ENCODE data around the gene THSD7B.

Gene THSD7B

GRCh38 chr2:137179542-137179941 is 414.2 kb downstream of the THSD7B start:
- Histone ChIP-seq H3K27ac (ENCODE audit: low read depth, low read length) (no peak overlapping the region), H3K9ac (ENCODE audit: low read depth, low read length) (no peak overlapping the region)

GRCh38 chr2:137180012-137180411 is 414.7 kb downstream of the THSD7B start:
- H3K9me3 ChIP-seq (ENCODE audit: insufficient read depth, low read depth, low read length), result no peaks in the 10 kb centered on the region
- WGBS, result 90% methylated on average over 2 of the region's 2 CpGs
- H3K4me3 ChIP-seq (ENCODE audit: low read length), result no peak overlapping the region
- H3K9ac ChIP-seq (ENCODE audit: low read depth, low read length), result no peak overlapping the region
- no peaks in the 10 kb centered on the region for H3K27me3 ChIP-seq (ENCODE audit: insufficient read depth, low read length)
- peaks cover 13% of the 10 kb centered on the region for H3K4me1 ChIP-seq (ENCODE audit: insufficient read depth, low read length)
- no peak overlapping the region for H3K27ac ChIP-seq (ENCODE audit: low read depth, low read length)
- H3K36me3 ChIP-seq (ENCODE audit: insufficient read depth, low read length), result no peaks in the 10 kb centered on the region

More at GRCh38 chr2:137179542-137179941, 414.2 kb downstream of the THSD7B start:
- H3K27me3 ChIP-seq (ENCODE audit: insufficient read depth, low read length), result no peaks in the 10 kb centered on the region
- no peaks in the 10 kb centered on the region for H3K36me3 ChIP-seq (ENCODE audit: insufficient read depth, low read length)
- no peak overlapping the region for H3K4me3 ChIP-seq (ENCODE audit: low read length)
- no peaks in the 10 kb centered on the region for H3K9me3 ChIP-seq (ENCODE audit: insufficient read depth, low read depth, low read length)
- peaks cover 13% of the 10 kb centered on the region for H3K4me1 ChIP-seq (ENCODE audit: insufficient read depth, low read length)

- Histone ChIP-seq H3K4me3 (ENCODE audit: low read length) (no peak overlapping the region), H3K9me3 (ENCODE audit: insufficient read depth, low read depth, low read length) (peaks cover 3% of the 10 kb centered on the region; the same call in 1 of the 2 replicates), H3K36me3 (ENCODE audit: insufficient read depth, low read length) (no peaks in the 10 kb centered on the region), H3K27ac (ENCODE audit: low read depth, low read length) (no peak overlapping the region), H3K4me1 (ENCODE audit: insufficient read depth, low read length) (peaks cover 13% of the 10 kb centered on the region), H3K9ac (ENCODE audit: low read depth, low read length) (no peak overlapping the region), H3K27me3 (ENCODE audit: insufficient read depth, low read length) (no peaks in the 10 kb centered on the region)
- WGBS, result 85% methylated on average over 1 of the region's 1 CpG
These were observed 416.0 kb downstream of the THSD7B start for GRCh38 chr2:137181370-137181769.

GRCh38 chr2:137182071-137182470 is 416.7 kb downstream of the THSD7B start:
- Histone ChIP-seq H3K4me3 (ENCODE audit: low read length) (no peak overlapping the region), H3K4me1 (ENCODE audit: insufficient read depth, low read length) (peaks cover 13% of the 10 kb centered on the region), H3K27ac (ENCODE audit: low read depth, low read length) (no peak overlapping the region), H3K36me3 (ENCODE audit: insufficient read depth, low read length) (no peaks in the 10 kb centered on the region), H3K9me3 (ENCODE audit: insufficient read depth, low read depth, low read length) (peaks cover 3% of the 10 kb centered on the region; the same call in 1 of the 2 replicates), H3K27me3 (ENCODE audit: insufficient read depth, low read length) (no peaks in the 10 kb centered on the region), H3K9ac (ENCODE audit: low read depth, low read length) (no peak overlapping the region)
- 100% methylated on average over 3 of the region's 3 CpGs for WGBS

GRCh38 chr2:137183206-137183898 is 418.0 kb downstream of the THSD7B start:
- 91% methylated on average over 1 of the region's 3 CpGs for WGBS
- no peaks in the 10 kb centered on the region for H3K27me3 ChIP-seq (ENCODE audit: insufficient read depth, low read length)
- no peaks in the 10 kb centered on the region for H3K36me3 ChIP-seq (ENCODE audit: insufficient read depth, low read length)
- H3K9ac ChIP-seq (ENCODE audit: low read depth, low read length), result no peak overlapping the region
- peaks cover 3% of the 10 kb centered on the region; the same call in 1 of the 2 replicates for H3K9me3 ChIP-seq (ENCODE audit: insufficient read depth, low read depth, low read length)
- peaks cover 11% of the 10 kb centered on the region for H3K4me1 ChIP-seq (ENCODE audit: insufficient read depth, low read length)
- H3K27ac ChIP-seq (ENCODE audit: low read depth, low read length), result no peak overlapping the region
- no peak overlapping the region for H3K4me3 ChIP-seq (ENCODE audit: low read length)

GRCh38 chr2:137185378-137186078 is 420.2 kb downstream of the THSD7B start:
- Histone ChIP-seq H3K4me3 (ENCODE audit: low read length) (no peak overlapping the region), H3K9me3 (ENCODE audit: insufficient read depth, low read depth, low read length) (peaks cover 3% of the 10 kb centered on the region; the same call in 1 of the 2 replicates), H3K27me3 (ENCODE audit: insufficient read depth, low read length) (no peaks in the 10 kb centered on the region), H3K9ac (ENCODE audit: low read depth, low read length) (no peak overlapping the region), H3K4me1 (ENCODE audit: insufficient read depth, low read length) (no peaks in the 10 kb centered on the region), H3K27ac (ENCODE audit: low read depth, low read length) (no peak overlapping the region), H3K36me3 (ENCODE audit: insufficient read depth, low read length) (no peaks in the 10 kb centered on the region)
- WGBS, result 96% methylated on average over 3 of the region's 3 CpGs

- H3K27me3 ChIP-seq (ENCODE audit: insufficient read depth, low read length), result no peaks in the 10 kb centered on the region; the same call in 1 of the 2 replicates
- H3K4me1 ChIP-seq (ENCODE audit: insufficient read depth, low read length), result no peaks in the 10 kb centered on the region
- WGBS, result 94% methylated on average over 2 of the region's 2 CpGs
- H3K36me3 ChIP-seq (ENCODE audit: insufficient read depth, low read length), result no peaks in the 10 kb centered on the region
- no peak overlapping the region for H3K27ac ChIP-seq (ENCODE audit: low read depth, low read length)
- peaks cover 3% of the 10 kb centered on the region; the same call in 1 of the 2 replicates for H3K9me3 ChIP-seq (ENCODE audit: insufficient read depth, low read depth, low read length)
- H3K9ac ChIP-seq (ENCODE audit: low read depth, low read length), result no peak overlapping the region
- no peak overlapping the region for H3K4me3 ChIP-seq (ENCODE audit: low read length)
These were observed 421.9 kb downstream of the THSD7B start for GRCh38 chr2:137187216-137187615.

GRCh38 chr2:137190411-137191195 is 425.3 kb downstream of the THSD7B start:
- H3K36me3 ChIP-seq (ENCODE audit: insufficient read depth, low read length), result no peaks in the 10 kb centered on the region
- H3K4me3 ChIP-seq (ENCODE audit: low read length), result no peak overlapping the region
- no peaks in the 10 kb centered on the region for H3K9me3 ChIP-seq (ENCODE audit: insufficient read depth, low read depth, low read length)
- no peak overlapping the region for H3K27ac ChIP-seq (ENCODE audit: low read depth, low read length)
- peaks cover 4% of the 10 kb centered on the region; the same call in 1 of the 2 replicates for H3K27me3 ChIP-seq (ENCODE audit: insufficient read depth, low read length)
- 82% methylated on average over 13 of the region's 13 CpGs for WGBS
- H3K9ac ChIP-seq (ENCODE audit: low read depth, low read length), result no peak overlapping the region
- H3K4me1 ChIP-seq (ENCODE audit: insufficient read depth, low read length), result peaks cover 10% of the 10 kb centered on the region

GRCh38 chr2:137192366-137193310 is 427.3 kb downstream of the THSD7B start:
- no peaks in the 10 kb centered on the region for H3K36me3 ChIP-seq (ENCODE audit: insufficient read depth, low read length)
- peaks cover 10% of the 10 kb centered on the region for H3K4me1 ChIP-seq (ENCODE audit: insufficient read depth, low read length)
- H3K9ac ChIP-seq (ENCODE audit: low read depth, low read length), result no peak overlapping the region
- H3K27ac ChIP-seq (ENCODE audit: low read depth, low read length), result no peak overlapping the region
- H3K27me3 ChIP-seq (ENCODE audit: insufficient read depth, low read length), result peaks cover 4% of the 10 kb centered on the region; the same call in 1 of the 2 replicates
- WGBS, result 80% methylated on average over 6 of the region's 6 CpGs
- no peak overlapping the region for H3K4me3 ChIP-seq (ENCODE audit: low read length)
- no peaks in the 10 kb centered on the region for H3K9me3 ChIP-seq (ENCODE audit: insufficient read depth, low read depth, low read length)

GRCh38 chr2:137193401-137193800 is 428.1 kb downstream of the THSD7B start:
- 92% methylated on average over 3 of the region's 3 CpGs for WGBS

More at GRCh38 chr2:137193401-137193800, 428.1 kb downstream of the THSD7B start:
- Histone ChIP-seq H3K27me3 (ENCODE audit: insufficient read depth, low read length) (peaks cover 4% of the 10 kb centered on the region; the same call in 1 of the 2 replicates), H3K4me1 (ENCODE audit: insufficient read depth, low read length) (peaks cover 10% of the 10 kb centered on the region), H3K9me3 (ENCODE audit: insufficient read depth, low read depth, low read length) (no peaks in the 10 kb centered on the region), H3K36me3 (ENCODE audit: insufficient read depth, low read length) (no peaks in the 10 kb centered on the region), H3K9ac (ENCODE audit: low read depth, low read length) (no peak overlapping the region), H3K27ac (ENCODE audit: low read depth, low read length) (no peak overlapping the region), H3K4me3 (ENCODE audit: low read length) (no peak overlapping the region)
